Smooth muscle cell of the brain vasculature (primary cell): ENCODE data around the gene SLC38A10.
"Not testable (repeated sequence)": the region's sequence is repeated elsewhere in the genome, so short reads cannot be mapped to it uniquely, and the experiment has no call there.

Source experiments
- DNase-seq: peaks from one replicate; pipeline ENCODE4 v3.0.0-alpha.2; 2012; ENCODE audit warnings: low read depth, low spot score

Gene SLC38A10

GRCh38 chr17:81312624-81313325 lies 17.7 kb upstream of the SLC38A10 start:
- no peak for DNase-seq

- no peak for DNase-seq
These were observed 16.8 kb upstream of the SLC38A10 start for GRCh38 chr17:81311946-81312345.

- no peak for DNase-seq
These were observed 15.9 kb upstream of the SLC38A10 start for GRCh38 chr17:81310949-81311550.

DNA sequence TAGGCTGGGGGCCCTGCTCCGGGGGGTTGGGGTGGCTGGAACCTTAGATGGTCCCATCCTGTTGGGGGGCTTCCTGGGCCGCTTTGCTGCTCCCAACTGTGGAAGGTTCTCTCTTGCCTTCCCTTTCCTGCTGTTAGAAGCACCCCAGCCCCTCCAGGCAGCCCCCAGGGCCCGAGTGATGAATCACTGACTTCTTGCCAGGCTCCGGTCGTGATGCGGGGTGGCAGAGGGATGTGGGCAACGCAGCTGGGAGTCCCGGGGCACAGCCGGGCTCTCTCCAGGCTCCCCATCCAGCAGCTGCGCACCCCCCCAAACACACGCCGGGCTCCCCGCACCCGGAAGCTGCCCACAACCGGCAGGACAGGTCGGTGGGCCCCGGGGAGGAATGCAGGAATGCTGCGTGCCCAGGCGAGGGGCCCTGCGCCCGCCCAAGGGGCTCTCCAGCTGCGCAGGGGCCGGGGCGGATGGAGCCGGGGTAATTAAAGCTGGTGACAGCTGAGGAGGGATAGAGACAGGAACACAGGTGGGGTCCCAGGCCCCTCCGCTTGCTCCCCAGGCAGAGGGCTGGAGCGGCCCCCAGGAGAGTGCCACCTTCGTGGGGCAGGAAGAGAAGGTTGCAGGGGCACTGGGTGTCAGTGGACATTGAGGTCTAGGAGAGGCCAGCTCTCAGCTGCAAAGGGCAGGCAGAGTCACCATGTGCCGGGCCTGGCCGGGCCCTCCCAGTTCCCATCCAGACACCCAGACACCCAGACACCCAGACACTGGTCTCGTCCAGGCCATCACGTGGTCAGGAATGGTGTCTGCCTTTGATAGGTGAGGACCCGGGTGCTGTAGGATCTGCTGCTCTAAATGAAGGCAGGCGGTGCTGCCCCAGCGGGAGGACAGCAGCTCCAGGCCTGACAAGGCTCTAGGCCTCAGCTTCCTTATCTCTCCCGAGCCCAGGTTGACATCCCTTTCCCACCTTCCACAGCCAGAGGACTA lies 15.0 kb upstream of the SLC38A10 start:
- DNase-seq, result no peak

- DNase-seq, result no peak
These were observed 14.2 kb upstream of the SLC38A10 start for GRCh38 chr17:81309140-81309858.

GRCh38 chr17:81308784-81309139 lies 13.7 kb upstream of the SLC38A10 start:
- not testable (repeated sequence) for DNase-seq

DNA sequence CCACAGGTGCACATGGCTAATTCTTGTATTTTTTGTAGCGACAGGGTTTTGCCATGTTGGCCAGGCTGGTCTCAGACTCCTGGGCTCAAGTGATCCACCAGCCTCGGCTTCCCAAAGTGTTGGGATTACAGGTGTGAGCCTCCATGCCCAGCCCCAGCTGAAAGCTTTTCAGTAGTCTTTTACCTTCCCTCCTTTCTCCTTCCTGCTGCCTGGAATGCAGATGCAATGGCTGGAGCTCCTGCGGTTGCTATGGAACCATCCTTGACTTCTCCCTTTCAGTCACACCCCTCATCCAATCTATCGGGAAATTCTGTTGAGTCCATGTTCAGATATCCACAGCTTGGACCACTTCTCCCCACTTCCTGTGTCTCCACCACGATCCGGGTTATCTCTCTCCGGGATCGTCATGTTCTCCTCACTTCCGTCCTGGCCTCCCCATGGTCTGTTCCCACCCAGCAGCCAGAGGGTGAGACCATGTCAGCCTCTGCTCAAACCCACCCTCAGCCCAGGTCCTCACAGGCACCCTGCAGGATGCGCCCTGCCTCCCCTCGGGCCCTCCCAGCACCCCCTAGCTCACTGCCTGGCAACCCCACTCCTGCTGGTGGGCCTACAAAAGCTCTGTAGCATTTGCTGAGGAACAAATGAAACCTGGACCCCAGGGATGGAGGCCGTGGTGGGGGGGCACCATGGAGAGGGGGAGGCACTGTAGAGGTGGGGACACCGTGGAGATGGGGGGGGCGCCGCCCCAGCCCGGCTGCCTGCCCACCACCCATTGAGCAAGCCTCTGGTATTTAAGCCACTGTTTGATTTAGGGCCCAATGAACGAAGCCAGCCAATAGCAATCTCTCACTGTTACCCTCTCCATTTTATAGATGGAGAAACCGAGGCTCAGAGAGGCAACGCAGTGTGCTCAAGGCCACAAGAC lies 12.8 kb upstream of the SLC38A10 start:
- DNase-seq, result no peak

DNA sequence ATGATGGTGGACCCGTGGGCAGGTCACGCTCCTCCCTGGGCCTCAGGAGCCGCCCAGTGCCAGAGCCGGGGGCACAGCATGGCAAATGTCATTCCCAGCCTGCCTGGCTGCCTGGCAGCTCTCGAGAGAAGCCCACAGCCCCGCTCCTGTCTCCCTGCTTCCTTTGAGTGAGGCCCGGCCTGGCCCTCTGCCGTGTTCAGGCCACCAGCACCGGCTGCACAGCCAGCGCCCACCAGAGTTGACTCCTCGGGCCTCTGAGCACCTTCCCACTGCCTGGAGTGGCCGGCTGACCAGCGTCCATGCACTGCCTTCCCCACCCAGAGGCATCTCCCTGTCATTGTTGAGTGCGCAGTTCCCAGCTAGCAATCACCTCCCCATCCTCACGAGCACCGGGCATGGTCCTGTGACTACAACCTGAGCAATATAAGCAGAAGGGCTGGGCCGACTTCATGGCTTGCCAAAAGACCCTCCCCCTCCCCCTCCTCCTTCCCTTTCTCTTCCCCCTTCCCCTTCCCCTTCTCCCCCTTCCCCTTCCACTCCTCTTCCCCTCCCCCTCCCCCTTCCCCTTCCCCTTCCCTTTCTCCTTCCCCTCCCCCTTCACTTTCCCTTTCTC lies 11.9 kb upstream of the SLC38A10 start:
- no peak for DNase-seq

- no peak for DNase-seq
These were observed 11.4 kb upstream of the SLC38A10 start for GRCh38 chr17:81306491-81306890.

DNA sequence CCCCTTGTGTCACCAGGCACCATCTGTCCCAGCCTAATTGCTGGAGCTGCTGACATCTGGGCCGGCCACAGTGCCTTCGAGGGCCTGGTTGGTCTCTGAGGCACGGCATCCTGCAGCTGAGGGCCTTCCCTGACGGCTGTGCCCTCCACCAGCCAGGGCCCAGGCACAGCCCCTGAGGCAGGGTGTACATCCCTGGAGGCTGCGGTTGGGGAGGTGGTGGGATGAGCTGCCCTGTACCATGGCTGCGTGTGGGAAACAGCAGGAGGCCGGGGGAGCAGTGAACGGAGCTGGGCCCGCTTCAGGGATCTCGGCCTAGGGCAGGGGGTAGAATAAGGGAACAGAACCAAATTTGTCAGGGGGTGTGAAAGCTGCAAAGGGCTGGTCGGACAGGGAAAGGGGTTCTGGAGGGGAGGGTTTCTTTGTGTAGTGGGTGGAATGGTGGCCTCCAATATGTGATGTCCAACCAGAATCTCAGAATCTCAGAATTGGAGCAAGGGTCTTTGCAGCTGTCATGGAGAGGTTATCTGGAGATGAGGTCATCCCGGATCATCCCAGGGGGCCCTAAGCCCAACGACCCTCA lies 10.0 kb upstream of the SLC38A10 start:
- DNase-seq, result no peak

DNA sequence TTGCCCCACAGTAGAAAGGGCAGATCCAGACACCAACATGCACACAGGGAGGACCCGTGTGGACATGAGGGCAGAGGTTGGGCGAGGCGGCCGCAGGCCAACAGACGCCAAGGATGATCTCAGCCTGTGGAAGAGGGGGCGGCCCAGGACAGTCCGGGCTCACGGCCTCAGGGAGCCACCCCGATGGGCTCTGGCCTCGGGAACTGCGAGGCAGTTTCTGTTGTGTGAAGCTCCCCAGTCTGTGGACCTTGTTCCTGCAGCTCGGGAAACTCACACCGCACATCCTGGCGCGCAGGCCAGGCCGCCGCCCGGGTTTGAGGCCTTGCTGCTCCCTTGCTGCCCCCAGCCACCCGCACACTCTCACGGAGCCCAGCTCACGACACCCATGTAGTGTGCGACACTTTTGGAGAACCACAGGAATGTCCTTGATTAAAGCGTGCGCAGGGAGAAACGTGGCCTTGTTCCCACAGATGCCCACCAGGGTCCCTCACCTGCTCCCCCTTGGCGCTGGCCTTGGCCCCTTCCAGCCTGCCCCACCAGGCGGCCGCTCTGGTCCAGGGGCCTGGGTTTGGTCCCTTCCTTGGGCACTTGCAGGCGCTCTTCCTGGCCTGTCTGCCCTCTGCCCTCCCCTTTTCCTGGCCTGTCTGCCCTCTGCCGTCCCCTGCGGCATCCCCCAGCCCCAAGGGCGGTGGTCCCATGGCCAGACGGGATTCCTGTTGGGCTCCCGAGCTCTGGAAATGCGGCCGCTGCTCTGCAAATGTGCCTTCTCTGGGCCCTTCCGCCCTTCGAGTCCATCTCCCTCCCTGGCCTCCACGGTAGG lies 9.3 kb upstream of the SLC38A10 start:
- no peak for DNase-seq

DNA sequence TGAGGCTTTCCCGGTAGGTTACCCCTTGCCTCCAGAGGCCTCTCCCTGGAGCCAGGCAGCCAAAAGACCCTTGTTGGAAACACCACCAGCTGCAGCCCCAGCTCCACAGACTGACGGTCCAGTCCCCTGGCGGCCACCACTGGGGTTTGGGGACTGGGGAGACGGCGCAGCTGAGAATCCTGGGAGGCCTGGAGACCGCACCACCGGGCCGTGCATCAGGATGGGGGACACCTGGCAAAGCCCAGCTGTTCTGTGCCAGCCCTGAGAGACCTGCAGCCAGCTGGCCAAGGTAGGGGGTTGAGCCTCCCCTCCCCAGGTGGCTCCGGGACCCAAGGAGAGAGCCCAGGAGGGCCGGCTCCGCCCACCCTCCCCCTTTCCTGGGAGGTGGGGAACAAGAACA lies 8.3 kb upstream of the SLC38A10 start:
- DNase-seq, result no peak

GRCh38 chr17:81302861-81303333 lies 7.8 kb upstream of the SLC38A10 start:
- DNase-seq, result no peak

- DNase-seq, result no peak
These were observed 7.2 kb upstream of the SLC38A10 start for GRCh38 chr17:81302324-81302723.

DNA sequence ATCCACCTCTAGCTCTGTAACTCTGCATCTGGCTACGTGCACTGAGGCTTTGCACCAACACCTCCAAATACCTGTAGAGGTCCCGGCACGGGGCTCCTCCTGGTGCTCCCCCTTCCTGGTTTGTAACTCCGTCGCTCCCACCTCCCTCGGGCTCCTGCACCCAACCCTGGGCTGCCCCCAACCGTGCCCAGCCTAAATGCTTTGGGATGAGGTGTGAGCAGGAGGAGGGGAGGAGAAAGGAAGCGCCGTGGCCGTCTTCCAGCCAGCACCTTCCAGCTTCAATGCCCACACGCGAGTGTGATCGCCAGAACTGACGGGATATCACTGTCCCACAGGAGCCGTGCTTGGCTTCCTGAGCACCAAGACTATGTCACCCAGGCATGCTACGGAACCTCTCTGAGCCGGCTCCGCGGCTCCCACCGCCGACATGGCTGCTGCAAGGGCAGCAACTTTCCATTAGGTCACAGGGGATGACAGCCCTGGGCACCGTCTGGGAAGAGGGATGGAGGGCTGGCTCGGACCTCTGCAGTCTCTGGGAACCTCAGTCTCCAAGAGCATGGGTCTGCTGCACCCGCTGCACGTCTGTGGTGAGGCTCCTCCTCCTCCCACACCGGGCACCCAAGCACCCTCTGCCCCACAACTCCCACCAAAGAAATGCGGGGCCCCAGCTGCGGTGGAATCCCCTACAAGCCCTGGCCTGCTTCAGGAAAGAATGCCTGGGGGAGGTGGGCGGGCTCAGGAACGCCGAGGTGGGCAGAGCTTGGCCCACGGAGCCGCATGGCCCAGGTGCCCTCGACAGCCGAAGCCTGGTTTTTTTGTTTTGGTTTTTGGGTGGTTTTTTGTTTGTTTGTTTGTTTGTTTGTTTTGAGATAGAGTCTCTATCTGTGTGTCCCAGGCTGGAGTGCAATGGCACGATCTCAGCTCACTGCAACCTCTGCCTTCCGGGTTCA lies 6.4 kb upstream of the SLC38A10 start:
- DNase-seq, result no peak

DNA sequence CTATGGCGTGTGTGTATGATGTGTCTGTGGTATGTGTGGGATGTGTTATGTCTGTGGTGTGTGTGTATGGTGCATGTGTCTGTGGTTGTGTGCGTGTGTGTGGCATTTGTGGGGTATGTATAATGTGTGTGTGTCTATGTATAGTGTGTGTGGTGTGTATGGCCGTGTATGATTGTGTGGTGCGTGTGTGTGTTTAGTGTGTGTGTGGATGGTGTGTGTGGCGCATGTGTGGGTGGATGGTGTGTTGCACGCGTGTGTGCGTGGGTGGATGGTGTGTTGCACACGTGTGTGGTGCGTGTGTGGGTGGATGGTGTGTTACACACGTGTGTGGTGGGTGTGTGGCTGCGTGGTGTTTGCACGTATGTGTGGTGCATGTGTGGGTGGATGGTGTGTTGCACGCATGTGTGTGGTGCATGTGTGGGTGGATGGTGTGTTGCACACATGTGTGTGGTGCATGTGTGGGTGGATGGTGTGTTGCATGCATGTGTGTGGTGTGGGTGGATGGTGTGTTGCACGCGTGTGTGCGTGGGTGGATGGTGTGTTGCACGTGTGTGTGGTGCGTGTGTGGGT lies 5.6 kb upstream of the SLC38A10 start:
- DNase-seq, result no peak

- DNase-seq, result no peak
These were observed 4.9 kb upstream of the SLC38A10 start for GRCh38 chr17:81299846-81300585.
